BLaER1 treated with 17β-estradiol and CSF1 and Interleukin-3, amounts not matched to agents 10 nM and 100 nM (cell line): Measurements from ENCODE around the gene RIBC2.

Experiments used
- H3K27ac ChIP-seq, 11 experiments: shearing (Covaris generic); formaldehyde crosslinking; 2 replicates each; pipeline ENCODE4 v1.8.1; 2022
- H3K27me3 ChIP-seq, 11 experiments: shearing (Covaris generic); formaldehyde crosslinking; 2 replicates each; pipeline ENCODE4 v1.8.1; 2022
- H3K36me3 ChIP-seq, 11 experiments: shearing (Covaris generic); formaldehyde crosslinking; 2 replicates each; pipeline ENCODE4 v1.8.1; 2022
- H3K4me1 ChIP-seq, 10 experiments: shearing (Covaris generic); formaldehyde crosslinking; 2 replicates each; pipeline ENCODE4 v1.8.1; 2022
- H3K4me2 ChIP-seq, 11 experiments: shearing (Covaris generic); formaldehyde crosslinking; 2 replicates each; pipeline ENCODE4 v1.8.1; 2022
- H3K4me3 ChIP-seq, 10 experiments: shearing (Covaris generic); formaldehyde crosslinking; 2 replicates each; pipeline ENCODE4 v1.8.1; 2022
- H3K9ac ChIP-seq, 11 experiments: shearing (Covaris generic); formaldehyde crosslinking; 2 replicates each; pipeline ENCODE4 v1.8.1; 2022
- H3K9me3 ChIP-seq, 11 experiments: shearing (Covaris generic); formaldehyde crosslinking; replicated peaks in 1 of 11; 2 replicates each; pipeline ENCODE4 v1.8.1; 2022
- H4K20me1 ChIP-seq, 11 experiments: shearing (Covaris generic); formaldehyde crosslinking; 2 replicates each; pipeline ENCODE4 v1.8.1; 2022
- Cebpa-rat ChIP-seq, 11 experiments: shearing (Covaris generic); IDR thresholded peaks; 2 replicates each; pipeline ENCODE4 v1.8.1; 2022

RIBC2 gene

GRCh38 chr22:45478108-45478771 is 64.7 kb downstream of the RIBC2 start:
- H3K27ac ChIP-seq: no peak overlapping the region
- no peaks in the 10 kb centered on the region for H4K20me1 ChIP-seq

GRCh38 chr22:45480717-45481116 is 67.2 kb downstream of the RIBC2 start:
- no peak overlapping the region for H3K9ac ChIP-seq
- H4K20me1 ChIP-seq: no peaks in the 10 kb centered on the region
- peaks cover 8 to 16% (median 11%) of the 10 kb centered on the region in 11 experiments for H3K9me3 ChIP-seq
- H3K27me3 ChIP-seq: no peaks in the 10 kb centered on the region
- H3K4me1 ChIP-seq: peaks cover 0 to 15% (median 13%) of the 10 kb centered on the region in 10 experiments; a peak in 16 of 20 replicates
- H3K36me3 ChIP-seq: no peaks in the 10 kb centered on the region
- no peak overlapping the region for H3K27ac ChIP-seq
- no peak overlapping the region for H3K4me3 ChIP-seq
- no peak overlapping the region for H3K4me2 ChIP-seq
- TF ChIP-seq Cebpa-rat (IDR thresholded peaks at IDR 0.05): no peak

More at GRCh38 chr22:45478108-45478771, 64.7 kb downstream of the RIBC2 start:
- Histone ChIP-seq H3K4me3 (no peak overlapping the region), H3K4me1 (peaks cover 0 to 39% (median 29%) of the 10 kb centered on the region in 10 experiments; a peak in 16 of 20 replicates), H3K27me3 (no peaks in the 10 kb centered on the region; a peak in 1 of 22 replicates), H3K9ac (no peak overlapping the region), H3K9me3 (peaks cover 8 to 16% (median 11%) of the 10 kb centered on the region in 11 experiments), H3K36me3 (no peaks in the 10 kb centered on the region), H3K4me2 (no peak overlapping the region)
- no peak for TF ChIP-seq Cebpa-rat (IDR thresholded peaks at IDR 0.05)

GRCh38 chr22:45481661-45482060 is 68.2 kb downstream of the RIBC2 start:
- Histone ChIP-seq H3K36me3 (no peaks in the 10 kb centered on the region), H3K4me2 (no peak overlapping the region), H3K4me1 (peaks cover 0 to 5% (median 3%) of the 10 kb centered on the region in 10 experiments; a peak in 9 of 20 replicates), H3K27me3 (no peaks in the 10 kb centered on the region), H3K9me3 (peaks cover 14 to 20% (median 17%) of the 10 kb centered on the region in 11 experiments), H3K27ac (no peak overlapping the region), H3K9ac (no peak overlapping the region), H4K20me1 (no peaks in the 10 kb centered on the region), H3K4me3 (no peak overlapping the region)
- TF ChIP-seq Cebpa-rat (IDR thresholded peaks at IDR 0.05): no peak
